K562 (cell line): ENCODE measurements around the gene RFWD3. TPM values are rescaled to one million over a fixed set of nuclear protein-coding genes. Genes with fewer than 3 reads are reported as not detected.
A peak's percentile ranks its signal among the peaks of the same experiment; 100 is the strongest.

Experiments used
- ASH1L ChIP-seq: fragments of 450-650 bp; IDR thresholded peaks from 2 replicates; pipeline ENCODE4 v1.6.1; 2018; ENCODE audit warnings: borderline replicate concordance, mild to moderate bottlenecking, low read depth; ENCODE audit not compliant: partially characterized antibody
- ATF1 ChIP-seq, 2 experiments: fragments of 450-650 bp in 1 of 2; IDR thresholded peaks; 2 replicates each; pipeline ENCODE4 v1.6.1; 2016; ENCODE audit warnings: missing compliant biosample characterization in 1 of 2, missing genetic modification characterization in 1 of 2
- BRCA1 ChIP-seq, 2 experiments: fragments of 450-650 bp in 1 of 2; sonication (generic) in 1 of 2; formaldehyde crosslinking in 1 of 2; IDR thresholded peaks; 2 replicates each; pipeline versions ENCODE4 v1.5.0 to v1.6.1; 2017 to 2020; ENCODE audit warnings: mild to moderate bottlenecking in 1 of 2, missing genetic modification reagents in 1 of 2
- BRF2 ChIP-seq: IDR thresholded peaks from 3 replicates; pipeline ENCODE4 v1.6.1; 2011; ENCODE audit warnings: borderline replicate concordance, mild to moderate bottlenecking; ENCODE audit not compliant: insufficient read length, insufficient read depth
- CBFA2T2 ChIP-seq: fragments of 450-650 bp; conservative IDR thresholded peaks from 2 replicates; pipeline ENCODE4 v1.6.1; 2017; ENCODE audit warnings: mild to moderate bottlenecking
- COPS2 ChIP-seq: fragments of 450-650 bp; conservative IDR thresholded peaks from 2 replicates; pipeline ENCODE4 v1.6.1; 2016; ENCODE audit warnings: mild to moderate bottlenecking, moderate library complexity
- CREB1 ChIP-seq, 2 experiments: sonication (generic) in 1 of 2; formaldehyde crosslinking in 1 of 2; IDR thresholded peaks; 2 replicates each; pipeline versions ENCODE4 v1.6.1 to v1.8.0; 2012 to 2022; ENCODE audit warnings: inconsistent platforms in 1 of 2, mild to moderate bottlenecking in 1 of 2, missing genetic modification reagents in 1 of 2, moderate library complexity in 1 of 2
- ESRRA ChIP-seq: fragments of 450-650 bp; IDR thresholded peaks from 2 replicates; pipeline ENCODE4 v1.6.1; 2014; ENCODE audit warnings: low read depth, mild to moderate bottlenecking, moderate library complexity, borderline replicate concordance
- HSF4 ChIP-seq: fragments of 250-450 bp; sonication (Bioruptor Pico); IDR thresholded peaks from 2 replicates; pipeline ENCODE4 v2.1.2; 2022; ENCODE audit warnings: mild to moderate bottlenecking, moderate library complexity, borderline replicate concordance
- KDM5B ChIP-seq: fragments of 200-600 bp; sonication (generic); IDR thresholded peaks from 2 replicates; pipeline ENCODE4 v1.6.1; 2012; ENCODE audit warnings: low read depth, mild to moderate bottlenecking, moderate library complexity, low read length, control low read depth, inconsistent platforms; ENCODE audit not compliant: insufficient replicate concordance
- NFRKB ChIP-seq: fragments of 450-650 bp; IDR thresholded peaks from 2 replicates; pipeline ENCODE4 v1.6.1; 2016; ENCODE audit warnings: low read depth
- PURB ChIP-seq: sonication (generic); formaldehyde crosslinking; IDR thresholded peaks from 2 replicates; pipeline ENCODE4 v1.9.0; 2021; ENCODE audit warnings: low read depth, mild to moderate bottlenecking, missing genetic modification reagents
- RAD51 ChIP-seq: fragments of 450-650 bp; IDR thresholded peaks from 2 replicates; pipeline ENCODE4 v1.7.1; 2016; ENCODE audit warnings: low read depth, mild to moderate bottlenecking, borderline replicate concordance
- REST ChIP-seq, 2 experiments: fragments of 450-650 bp; formaldehyde crosslinking in 1 of 2; IDR thresholded peaks; 2 replicates each; pipeline versions ENCODE4 v1.4.0 to v1.6.1; 2014 to 2020; ENCODE audit warnings: mild to moderate bottlenecking in 2 of 2, borderline replicate concordance in 1 of 2, low read depth in 1 of 2
- ZKSCAN3 ChIP-seq: fragments of 250-450 bp; sonication (Bioruptor Pico); IDR thresholded peaks from 2 replicates; pipeline ENCODE4 v1.4.0; 2020
- ZNF121 ChIP-seq: sonication (generic); formaldehyde crosslinking; conservative IDR thresholded peaks from 2 replicates; pipeline ENCODE4 v1.8.0; 2022; ENCODE audit warnings: missing genetic modification reagents
- ZNF408 ChIP-seq: fragments of 250-450 bp; sonication (Bioruptor Pico); IDR thresholded peaks from 2 replicates; pipeline ENCODE4 v1.4.0; 2020; ENCODE audit warnings: low read depth, mild to moderate bottlenecking, moderate library complexity
- polyA plus RNA-seq, 8 experiments: library from polyadenylated mRNA; depleted of rRNA in 4 of 8; stranded (reverse) in 5 of 8; unstranded in 3 of 8; fragments of >200 nt; fragmentation: Nextera tagmentation in 2 of 8; fragmentation: Illumina TruSeq in 1 of 8; extraction: Ambion mirVana in 2 of 8; extraction: Trizol in 1 of 8; gene quantifications; 2 replicates each; pipeline versions ENCODE4 v1.2.1 to v1.2.3, GENCODE V29; 2011 to 2014; ENCODE audit warnings: inconsistent platforms in 1 of 8, missing spikeins in 1 of 8
- total RNA-seq, 7 experiments: library from RNA; depleted of rRNA in 6 of 7; stranded (reverse); fragments of >200 nt in 6 of 7; fragmentation: Illumina TruSeq in 2 of 7; extraction: Trizol in 2 of 7; gene quantifications; 2 replicates each; pipeline versions ENCODE4 v1.2.1 to v1.2.3, GENCODE V29; 2011 to 2021; ENCODE audit warnings: low replicate concordance in 1 of 7

Gene RFWD3
- total and polyA plus RNA-seq, 9 of the 15 experiments (the other 6 are each of a cell fraction or from before 2014, with no cell fraction given) = 20.8 to 121 (median 79.0) TPM

GRCh38 chr16:74695450-74696422 lies 29.1 kb upstream of the RFWD3 start (continued):
- peak; percentile 94 for TF ChIP-seq REST (IDR thresholded peaks at IDR 0.05; ENCODE audit: borderline replicate concordance)
- no peak for TF ChIP-seq REST (CRISPR knock-in tag; IDR thresholded peaks at IDR 0.05; ENCODE audit: low read depth)
- no peak for TF ChIP-seq BRCA1 (IDR thresholded peaks at IDR 0.05)
- TF ChIP-seq BRCA1 (CRISPR knock-in tag; IDR thresholded peaks at IDR 0.05) = no peak
- no peak for TF ChIP-seq HSF4 (CRISPR knock-in tag)
- peak; percentile 89 for TF ChIP-seq CBFA2T2
- no peak for TF ChIP-seq ZNF408 (CRISPR knock-in tag)
- TF ChIP-seq ASH1L = peak; percentile 53
- 0 out of 2 replicates have a peak, but pooled peaks have one; percentile 29 for TF ChIP-seq ESRRA
- no peak for TF ChIP-seq PURB (CRISPR knock-in tag)
- no peak for TF ChIP-seq ZKSCAN3 (CRISPR knock-in tag)
- peak; percentile 79 for TF ChIP-seq KDM5B
- TF ChIP-seq COPS2 = no peak
- TF ChIP-seq BRF2 = no peak
- TF ChIP-seq NFRKB = no peak
- TF ChIP-seq ZNF121 (CRISPR knock-in tag) = no peak
- TF ChIP-seq ATF1 (CRISPR knock-in tag; IDR thresholded peaks at IDR 0.05) = no peak
- peak; percentile 64 for TF ChIP-seq ATF1 (tag; IDR thresholded peaks at IDR 0.05)
- peak; percentile 98 for TF ChIP-seq RAD51
- peak; percentile 40; the same call in 1 of the 2 replicates for TF ChIP-seq CREB1 (IDR thresholded peaks at IDR 0.05)
- no peak for TF ChIP-seq CREB1 (CRISPR knock-in tag; IDR thresholded peaks at IDR 0.05)
